Prostate gland (tissue), 2 donors: Measurements from ENCODE around the gene CD58.

Source experiments
- POLR2A ChIP-seq: fragments of 450-650 bp; IDR thresholded peaks from one replicate; pipeline ENCODE4 v1.6.1; 2016; ENCODE audit warnings: antibody characterized with exemption, mild to moderate bottlenecking
- TF ChIP-seq, protein P1 (sequence below), 4 experiments: fragments of 200-600 bp in 2 of 4; fragments of 450-650 bp in 2 of 4; sonication (generic) in 2 of 4; IDR thresholded peaks; 1 replicate in 3 of 4; 2 replicates in 1 of 4; pipeline ENCODE4 v1.5.1; 2016 to 2019; ENCODE audit warnings: antibody characterized with exemption in 4 of 4, mild to moderate bottlenecking in 2 of 4, moderate library complexity in 2 of 4

DNA sequence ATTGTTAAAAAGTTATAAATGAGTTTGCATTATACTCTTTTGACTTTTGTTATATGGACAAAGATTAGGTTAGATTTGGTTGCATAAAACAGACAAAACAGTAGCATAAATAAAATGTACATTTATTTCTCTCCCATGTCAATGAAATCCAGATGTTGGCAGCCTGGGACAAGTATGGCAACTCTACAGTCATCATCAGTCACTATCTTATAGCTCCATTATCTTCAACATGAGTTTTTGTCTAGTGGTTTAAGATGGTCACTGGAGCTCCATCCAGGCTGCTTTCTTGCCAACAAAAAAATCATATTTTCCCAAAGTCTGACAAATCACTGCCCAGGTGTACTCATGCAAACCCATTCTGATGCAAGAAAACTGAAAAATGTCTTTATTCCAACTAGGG lies 83.8 kb downstream of the CD58 start:
- TF ChIP-seq, protein P1, sequence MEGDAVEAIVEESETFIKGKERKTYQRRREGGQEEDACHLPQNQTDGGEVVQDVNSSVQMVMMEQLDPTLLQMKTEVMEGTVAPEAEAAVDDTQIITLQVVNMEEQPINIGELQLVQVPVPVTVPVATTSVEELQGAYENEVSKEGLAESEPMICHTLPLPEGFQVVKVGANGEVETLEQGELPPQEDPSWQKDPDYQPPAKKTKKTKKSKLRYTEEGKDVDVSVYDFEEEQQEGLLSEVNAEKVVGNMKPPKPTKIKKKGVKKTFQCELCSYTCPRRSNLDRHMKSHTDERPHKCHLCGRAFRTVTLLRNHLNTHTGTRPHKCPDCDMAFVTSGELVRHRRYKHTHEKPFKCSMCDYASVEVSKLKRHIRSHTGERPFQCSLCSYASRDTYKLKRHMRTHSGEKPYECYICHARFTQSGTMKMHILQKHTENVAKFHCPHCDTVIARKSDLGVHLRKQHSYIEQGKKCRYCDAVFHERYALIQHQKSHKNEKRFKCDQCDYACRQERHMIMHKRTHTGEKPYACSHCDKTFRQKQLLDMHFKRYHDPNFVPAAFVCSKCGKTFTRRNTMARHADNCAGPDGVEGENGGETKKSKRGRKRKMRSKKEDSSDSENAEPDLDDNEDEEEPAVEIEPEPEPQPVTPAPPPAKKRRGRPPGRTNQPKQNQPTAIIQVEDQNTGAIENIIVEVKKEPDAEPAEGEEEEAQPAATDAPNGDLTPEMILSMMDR (IDR thresholded peaks at IDR 0.05), result no peak
- TF ChIP-seq POLR2A, result no peak
